K562 (cell line): ENCODE data around the gene MAP7D1. TPM values are rescaled to one million over a fixed set of nuclear protein-coding genes. Genes with fewer than 3 reads are reported as not detected.
A peak's percentile ranks its signal among the peaks of the same experiment; 100 is the strongest.

Experiments used
- ATF1 ChIP-seq, 2 experiments: fragments of 450-650 bp in 1 of 2; IDR thresholded peaks; 2 replicates each; pipeline ENCODE4 v1.6.1; 2016; ENCODE audit warnings: missing compliant biosample characterization in 1 of 2, missing genetic modification characterization in 1 of 2
- COPS2 ChIP-seq: fragments of 450-650 bp; conservative IDR thresholded peaks from 2 replicates; pipeline ENCODE4 v1.6.1; 2016; ENCODE audit warnings: mild to moderate bottlenecking, moderate library complexity
- E2F6 ChIP-seq, 2 experiments: IDR thresholded peaks; 2 replicates each; pipeline ENCODE4 v1.6.1; 2011; ENCODE audit warnings: borderline replicate concordance in 1 of 2, control low read depth in 1 of 2, low read depth in 1 of 2, low read length in 1 of 2, mild to moderate bottlenecking in 1 of 2, mixed read lengths in 1 of 2, moderate library complexity in 1 of 2; ENCODE audit not compliant: insufficient read depth in 1 of 2, insufficient read length in 1 of 2, poor library complexity in 1 of 2, severe bottlenecking in 1 of 2; ENCODE audit errors: extremely low read depth in 1 of 2
- ELF4 ChIP-seq: fragments of 450-650 bp; formaldehyde crosslinking; IDR thresholded peaks from 2 replicates; pipeline ENCODE4 v1.4.0; 2022; ENCODE audit warnings: missing genetic modification characterization
- HMGXB4 ChIP-seq: sonication (generic); formaldehyde crosslinking; IDR thresholded peaks from 2 replicates; pipeline ENCODE4 v1.8.1; 2023; ENCODE audit warnings: mild to moderate bottlenecking, missing genetic modification reagents
- MED1 ChIP-seq: sonication (generic); formaldehyde crosslinking; IDR thresholded peaks from 2 replicates; pipeline ENCODE4 v1.8.1; 2023; ENCODE audit warnings: missing genetic modification reagents, borderline replicate concordance
- MTA3 ChIP-seq: fragments of 450-650 bp; formaldehyde crosslinking; IDR thresholded peaks from 2 replicates; pipeline ENCODE4 v1.6.1; 2017; ENCODE audit warnings: mild to moderate bottlenecking, borderline replicate concordance
- PML ChIP-seq: IDR thresholded peaks from 2 replicates; pipeline ENCODE4 v1.6.1; 2012; ENCODE audit warnings: low read length, inconsistent platforms
- SREBF1 ChIP-seq: fragments of 150-350 bp; IDR thresholded peaks from 2 replicates; pipeline ENCODE4 v1.6.1; 2014; ENCODE audit warnings: antibody characterized with exemption, low read depth, low read length, borderline replicate concordance
- TAF1 ChIP-seq: IDR thresholded peaks from 2 replicates; pipeline ENCODE4 v1.6.1; 2011; ENCODE audit warnings: mild to moderate bottlenecking, low read length, moderate library complexity; ENCODE audit not compliant: insufficient read depth, control insufficient read depth, severe bottlenecking; ENCODE audit errors: extremely low read depth
- TAF15 ChIP-seq: fragments of 200-400 bp; formaldehyde crosslinking; IDR thresholded peaks from 2 replicates; pipeline ENCODE4 v1.6.1; 2017; ENCODE audit warnings: mild to moderate bottlenecking, low read depth, low read length, moderate library complexity
- TBL1XR1 ChIP-seq, 2 experiments: IDR thresholded peaks; 2 replicates each; pipeline ENCODE4 v1.6.1; 2012; ENCODE audit warnings: improper control_type of control experiment in 2 of 2, low read length in 2 of 2, mild to moderate bottlenecking in 1 of 2
- TFAP4 ChIP-seq: sonication (generic); formaldehyde crosslinking; IDR thresholded peaks from 2 replicates; pipeline ENCODE4 v1.8.0; 2022; ENCODE audit warnings: missing genetic modification reagents, mild to moderate bottlenecking, moderate library complexity, borderline replicate concordance
- ZNF197 ChIP-seq: fragments of 200-800 bp; sonication (Bioruptor generic); IDR thresholded peaks from 2 replicates; pipeline ENCODE4 v1.6.1; 2016; ENCODE audit warnings: low read depth, missing genetic modification characterization, missing compliant biosample characterization
- ZNF592 ChIP-seq: fragments of 450-650 bp; IDR thresholded peaks from 2 replicates; pipeline ENCODE4 v1.6.1; 2017; ENCODE audit warnings: antibody characterized with exemption, mild to moderate bottlenecking
- polyA plus RNA-seq, 8 experiments: library from polyadenylated mRNA; depleted of rRNA in 4 of 8; stranded (reverse) in 5 of 8; unstranded in 3 of 8; fragments of >200 nt; fragmentation: Nextera tagmentation in 2 of 8; fragmentation: Illumina TruSeq in 1 of 8; extraction: Ambion mirVana in 2 of 8; extraction: Trizol in 1 of 8; gene quantifications; 2 replicates each; pipeline versions ENCODE4 v1.2.1 to v1.2.3, GENCODE V29; 2011 to 2014; ENCODE audit warnings: inconsistent platforms in 1 of 8, missing spikeins in 1 of 8
- total RNA-seq, 7 experiments: library from RNA; depleted of rRNA in 6 of 7; stranded (reverse); fragments of >200 nt in 6 of 7; fragmentation: Illumina TruSeq in 2 of 7; extraction: Trizol in 2 of 7; gene quantifications; 2 replicates each; pipeline versions ENCODE4 v1.2.1 to v1.2.3, GENCODE V29; 2011 to 2021; ENCODE audit warnings: low replicate concordance in 1 of 7

Gene MAP7D1
- total and polyA plus RNA-seq, 9 of the 15 experiments (the other 6 are each of a cell fraction or from before 2014, with no cell fraction given) = 3.6 to 108 (median 34.5) TPM

GRCh38 chr1:36149237-36149972 is 6.6 kb upstream of the MAP7D1 start, which contains the start of gene TRAPPC3 (continued):
- TF ChIP-seq TBL1XR1 (IDR thresholded peaks at IDR 0.05; ENCODE audit: low read length in 2 of 2) = peak; percentile 41 to 48; a peak in 2 of 4 replicates
- no peak for TF ChIP-seq COPS2
- TF ChIP-seq ZNF592 = peak; percentile 85
- TF ChIP-seq MED1 (CRISPR knock-in tag) = no peak
- peak; percentile 63; the same call in 1 of the 2 replicates for TF ChIP-seq MTA3
- TF ChIP-seq E2F6 (IDR thresholded peaks at IDR 0.05; ENCODE audit: borderline replicate concordance in 1 of 2, extremely low read depth in 1 of 2, insufficient read depth in 1 of 2, insufficient read length in 1 of 2, low read depth in 1 of 2, low read length in 1 of 2, poor library complexity in 1 of 2, severe bottlenecking in 1 of 2) = peak in 1 of 2 experiments; percentile 29
- 0 out of 2 replicates have a peak, but pooled peaks have one; percentile 82 for TF ChIP-seq ZNF197 (CRISPR knock-in tag)
- peak; percentile 89; the same call in 1 of the 2 replicates for TF ChIP-seq TFAP4 (CRISPR knock-in tag)
- no peak for TF ChIP-seq TAF15
- TF ChIP-seq HMGXB4 (CRISPR knock-in tag) = peak; percentile 86; the same call in 1 of the 2 replicates
- TF ChIP-seq ELF4 (CRISPR knock-in tag) = no peak
- TF ChIP-seq ATF1 (CRISPR knock-in tag; IDR thresholded peaks at IDR 0.05) = no peak
- peak; percentile 93 for TF ChIP-seq ATF1 (tag; IDR thresholded peaks at IDR 0.05)
- peak; percentile 70; the same call in 1 of the 2 replicates for TF ChIP-seq PML
- TF ChIP-seq SREBF1 = peak; percentile 10; the same call in 1 of the 2 replicates
- peak; percentile 59 for TF ChIP-seq TAF1
